H9 (cell line): ENCODE measurements around the gene HPCAL1. TPM values are rescaled to one million over a fixed set of nuclear protein-coding genes. Genes with fewer than 3 reads are reported as not detected.

Experiments
- DNase-seq: peaks from one replicate; pipeline ENCODE4 v3.0.0-alpha.2; 2017
- H2AFZ ChIP-seq: one replicate; pipeline ENCODE4 v1.6.1; 2013; ENCODE audit warnings: mild to moderate bottlenecking, low read length, control low read depth, moderate library complexity
- H2AK5ac ChIP-seq: 2 replicates; pipeline ENCODE4 v1.6.1; 2013; ENCODE audit warnings: low read length, control low read depth, mixed read lengths; ENCODE audit not compliant: insufficient read length
- H2BK120ac ChIP-seq: one replicate; pipeline ENCODE4 v1.6.1; 2013; ENCODE audit warnings: low read depth, mild to moderate bottlenecking, low read length, control low read depth, inconsistent platforms; ENCODE audit not compliant: poor library complexity, severe bottlenecking
- H2BK12ac ChIP-seq: 2 replicates; pipeline ENCODE4 v1.6.1; 2013; ENCODE audit warnings: low read length, control low read depth, mixed read lengths, low read depth; ENCODE audit not compliant: insufficient read length
- H2BK15ac ChIP-seq: 2 replicates; pipeline ENCODE4 v1.6.1; 2013; ENCODE audit warnings: low read depth, low read length, control low read depth
- H2BK20ac ChIP-seq: one replicate; pipeline ENCODE4 v1.6.1; 2013; ENCODE audit warnings: low read depth, mild to moderate bottlenecking, low read length, control low read depth, inconsistent platforms; ENCODE audit not compliant: poor library complexity, severe bottlenecking
- H2BK5ac ChIP-seq: 2 replicates; pipeline ENCODE4 v1.6.1; 2013; ENCODE audit warnings: low read length, control low read depth, mixed read lengths; ENCODE audit not compliant: insufficient read length
- H3K14ac ChIP-seq: 2 replicates; pipeline ENCODE4 v1.6.1; 2013; ENCODE audit warnings: low read length, control low read depth; ENCODE audit not compliant: insufficient read depth
- H3K18ac ChIP-seq: 2 replicates; pipeline ENCODE4 v1.6.1; 2013; ENCODE audit warnings: low read depth, mild to moderate bottlenecking, mixed read lengths, low read length, control low read depth; ENCODE audit not compliant: insufficient read length
- H3K23ac ChIP-seq: 2 replicates; pipeline ENCODE4 v1.6.1; 2013; ENCODE audit warnings: low read length, control low read depth, mixed read lengths, low read depth; ENCODE audit not compliant: insufficient read length
- H3K23me2 ChIP-seq: 2 replicates; pipeline ENCODE4 v1.6.1; 2013; ENCODE audit warnings: low read depth, mild to moderate bottlenecking, mixed read lengths, low read length, control low read depth; ENCODE audit not compliant: insufficient read length, poor library complexity, severe bottlenecking
- H3K27ac ChIP-seq: 2 replicates; pipeline ENCODE4 v1.5.1; 2013; ENCODE audit warnings: low read length, control low read depth, mixed read lengths, low read depth; ENCODE audit not compliant: insufficient read length
- H3K27me3 ChIP-seq: 2 replicates; pipeline ENCODE4 v1.6.1; 2013; ENCODE audit warnings: low read length, control low read depth, inconsistent platforms; ENCODE audit not compliant: insufficient read depth
- H3K4ac ChIP-seq: 2 replicates; pipeline ENCODE4 v1.6.1; 2013; ENCODE audit warnings: low read depth, mild to moderate bottlenecking, control low read depth, inconsistent platforms, low read length, moderate library complexity
- H3K4me1 ChIP-seq: 2 replicates; pipeline ENCODE4 v1.6.1; 2013; ENCODE audit warnings: low read length, control low read depth, inconsistent platforms; ENCODE audit not compliant: insufficient read depth
- H3K4me2 ChIP-seq: 2 replicates; pipeline ENCODE4 v1.6.1; 2013; ENCODE audit warnings: low read length, control low read depth, mixed read lengths; ENCODE audit not compliant: insufficient read length, insufficient read depth
- H3K56ac ChIP-seq: 2 replicates; pipeline ENCODE4 v1.6.1; 2013; ENCODE audit warnings: low read depth, mild to moderate bottlenecking, mixed read lengths, low read length, control low read depth; ENCODE audit not compliant: insufficient read length
- H3K79me1 ChIP-seq: 2 replicates; pipeline ENCODE4 v1.6.1; 2013; ENCODE audit warnings: low read depth, mild to moderate bottlenecking, moderate library complexity, low read length, control low read depth, inconsistent platforms; ENCODE audit not compliant: insufficient read depth, poor library complexity, severe bottlenecking
- H3K79me2 ChIP-seq: 2 replicates; pipeline ENCODE4 v1.6.1; 2013; ENCODE audit warnings: low read length, control low read depth, inconsistent platforms; ENCODE audit not compliant: insufficient read depth
- H3K9ac ChIP-seq: 2 replicates; pipeline ENCODE4 v1.6.1; 2013; ENCODE audit warnings: low read length, control low read depth, mixed read lengths; ENCODE audit not compliant: insufficient read length; ENCODE audit errors: extremely low read depth
- H3K9me3 ChIP-seq: one replicate; pipeline ENCODE4 v1.6.1; 2013; ENCODE audit warnings: low read depth, low read length, inconsistent platforms; ENCODE audit not compliant: control insufficient read depth
- H3T11ph ChIP-seq: one replicate; pipeline ENCODE4 v1.6.1; 2013; ENCODE audit warnings: mild to moderate bottlenecking, low read length, control low read depth, inconsistent platforms
- H4K20me1 ChIP-seq: one replicate; pipeline ENCODE4 v1.6.1; 2013; ENCODE audit not compliant: control insufficient read depth, insufficient read length, insufficient read depth
- H4K5ac ChIP-seq: 2 replicates; pipeline ENCODE4 v1.6.1; 2013; ENCODE audit warnings: low read depth, mild to moderate bottlenecking, mixed read lengths, low read length, control low read depth; ENCODE audit not compliant: insufficient read length
- H4K8ac ChIP-seq: replicated peaks from 2 replicates; pipeline ENCODE4 v1.6.1; 2013; ENCODE audit warnings: low read length, control low read depth, mixed read lengths, low read depth; ENCODE audit not compliant: insufficient read length
- H4K91ac ChIP-seq: 2 replicates; pipeline ENCODE4 v1.6.1; 2013; ENCODE audit warnings: low read depth, mild to moderate bottlenecking, moderate library complexity, mixed read lengths, low read length, control low read depth; ENCODE audit not compliant: insufficient read length
- H3K27ac Mint-ChIP-seq, 3 experiments: 2 replicates in 2 of 3; 3 replicates in 1 of 3; pipeline ENCODE4 v1.8.0; 2020 to 2021; ENCODE audit warnings: mixed read lengths in 3 of 3, mild to moderate bottlenecking in 1 of 3, moderate library complexity in 1 of 3
- H3K27me3 Mint-ChIP-seq: 2 replicates; pipeline ENCODE4 v1.8.0; 2021; ENCODE audit warnings: low read depth, mild to moderate bottlenecking, moderate library complexity, mixed read lengths
- H3K36me3 Mint-ChIP-seq, 3 experiments: 2 replicates in 2 of 3; 3 replicates in 1 of 3; pipeline ENCODE4 v1.8.0; 2020 to 2021; ENCODE audit warnings: low read depth in 3 of 3, mixed read lengths in 3 of 3; ENCODE audit not compliant: insufficient read depth in 1 of 3
- H3K4me1 Mint-ChIP-seq, 2 experiments: 2 replicates each; pipeline ENCODE4 v1.8.0; 2020; ENCODE audit warnings: mixed read lengths in 2 of 2
- H3K4me3 Mint-ChIP-seq, 2 experiments: 2 replicates in 1 of 2; 3 replicates in 1 of 2; pipeline ENCODE4 v1.8.0; 2020 to 2021; ENCODE audit warnings: mild to moderate bottlenecking in 2 of 2, mixed read lengths in 2 of 2, moderate library complexity in 1 of 2
- H3K9me3 Mint-ChIP-seq, 2 experiments: 2 replicates in 1 of 2; 3 replicates in 1 of 2; pipeline ENCODE4 v1.8.0; 2020; ENCODE audit warnings: mild to moderate bottlenecking in 2 of 2, mixed read lengths in 2 of 2, moderate library complexity in 1 of 2
- CTCF ChIP-seq: fragments of 200-600 bp; sonication (generic); conservative IDR thresholded peaks from 3 replicates; pipeline ENCODE4 v1.8.0; 2021; ENCODE audit warnings: antibody characterized with exemption, mild to moderate bottlenecking
- WGBS: extraction: QIAGEN DNeasy Blood & Tissue Kit; methylation state at CpG from one replicate; pipeline ENCODE4 v1.1.7; 2013; ENCODE audit warnings: missing lambda C conversion rate, low lambda C conversion rate, mixed read lengths; ENCODE audit not compliant: insufficient read length; ENCODE audit errors: extremely low coverage; 5-methylcytosine and 5-hydroxymethylcytosine counted together
- total RNA-seq: library from RNA; stranded (reverse); gene quantifications from 2 replicates; pipeline ENCODE4 v1.2.1, GENCODE V29; 2021

The HPCAL1 gene
- total RNA-seq, 1 experiment from 2014 or later = 4.7 TPM

- H3K27ac Mint-ChIP-seq = no peak overlapping the region
Observed at GRCh38 chr2:10430886-10431622, 128.3 kb downstream of the HPCAL1 start.

More at GRCh38 chr2:10430886-10431622, 128.3 kb downstream of the HPCAL1 start:
- Histone ChIP-seq H4K8ac (no peak overlapping the region), H3K9me3 (no peaks in the 10 kb centered on the region), H3K23me2 (no peaks in the 10 kb centered on the region), H2BK15ac (no peak overlapping the region), H3K56ac (no peak overlapping the region), H2BK20ac (no peak overlapping the region), H4K20me1 (no peaks in the 10 kb centered on the region), H3T11ph (no peak overlapping the region), H3K4me1 (no peaks in the 10 kb centered on the region), H2AK5ac (no peak overlapping the region), H3K4me2 (no peak overlapping the region), H3K27me3 (no peaks in the 10 kb centered on the region), H2AFZ (no peak overlapping the region), H3K18ac (no peak overlapping the region), H2BK5ac (no peak overlapping the region), H3K23ac (no peak overlapping the region), H3K14ac (no peak overlapping the region), H2BK120ac (no peak overlapping the region), H2BK12ac (no peak overlapping the region), H3K4ac (no peak overlapping the region), H3K79me2 (no peaks in the 10 kb centered on the region), H3K79me1 (no peaks in the 10 kb centered on the region), H3K9ac (no peak overlapping the region), H3K27ac (no peak overlapping the region), H4K5ac (no peak overlapping the region), H4K91ac (no peak overlapping the region)
- no peak for DNase-seq
- Mint-ChIP-seq H3K27me3 (peaks cover 16% of the 10 kb centered on the region), H3K9me3 (peaks cover 0 to 4% of the 10 kb centered on the region in 2 experiments; a peak in 1 of 5 replicates), H3K36me3 (no peaks in the 10 kb centered on the region), H3K4me1 (peaks cover 6 to 8% of the 10 kb centered on the region in 2 experiments; a peak in 3 of 4 replicates), H3K4me3 (no peak overlapping the region)
- no CpG with 5 or more reads among the region's 8 CpGs for WGBS
- TF ChIP-seq CTCF = no peak
